T-cell (primary cell): Measurements from ENCODE around the gene RAI14. TPM values are rescaled to one million over a fixed set of nuclear protein-coding genes. Genes with fewer than 3 reads are reported as not detected.
"Not testable (repeated sequence)": the region's sequence is repeated elsewhere in the genome, so short reads cannot be mapped to it uniquely, and the experiment has no call there.

Experiments used
- ATAC-seq, 4 experiments: fragments of 200-7000 bp in 3 of 4; fragments of 150-1000 bp in 1 of 4; cut with Tn5 transposase; replicated peaks in 1 of 4; 1 replicate in 3 of 4; 2 replicates in 1 of 4; pipeline ENCODE4 v1.10.0; 2021; ENCODE audit warnings: moderate library complexity in 3 of 4, mild to moderate bottlenecking in 2 of 4, moderate number of reproducible peaks in 1 of 4
- CTCF ChIA-PET, 2 donors: fragments of 300-600 bp; sonication (Branson Sonifier 250); formaldehyde crosslinking; loops; one replicate each; lab custom pipeline; 2022; ENCODE audit warnings: antibody characterized with exemption in 2 of 2; lab: Charles Lee
- POLR2A ChIA-PET, 2 donors: fragments of 300-600 bp; sonication (Branson Sonifier 250); formaldehyde crosslinking; loops; one replicate each; lab custom pipeline; 2022; ENCODE audit warnings: antibody characterized with exemption in 2 of 2; lab: Charles Lee
- DNase-seq, 35 experiments: peaks; one replicate each; pipeline versions ENCODE4 v3.0.0 to v3.0.0-alpha.2; 2013 to 2023
- H3K27ac ChIP-seq: one replicate; pipeline ENCODE4 v1.5.1; 2013; ENCODE audit warnings: low read length
- H3K27me3 ChIP-seq, 2 experiments: replicated peaks in 1 of 2; 1 replicate in 1 of 2; 2 replicates in 1 of 2; pipeline versions ENCODE4 v1.6.1 to v1.7.0; 2013; ENCODE audit warnings: low read length in 1 of 2, mixed read lengths in 1 of 2; ENCODE audit not compliant: control insufficient read depth in 2 of 2, insufficient read depth in 2 of 2; ENCODE audit errors: extremely low read depth in 1 of 2
- H3K36me3 ChIP-seq, 2 donors: 1 replicate in 1 of 2; 2 replicates in 1 of 2; pipeline versions ENCODE4 v1.6.1 to v1.7.0; 2013; ENCODE audit warnings: low read length in 1 of 2; ENCODE audit not compliant: control insufficient read depth in 2 of 2, insufficient read depth in 1 of 2; ENCODE audit errors: extremely low read depth in 1 of 2
- H3K4me1 ChIP-seq, 2 experiments: 1 replicate in 1 of 2; 2 replicates in 1 of 2; pipeline versions ENCODE4 v1.6.1 to v1.7.0; 2013; ENCODE audit warnings: low read length in 2 of 2, mixed read lengths in 1 of 2; ENCODE audit not compliant: insufficient read depth in 2 of 2, control insufficient read depth in 1 of 2; ENCODE audit errors: extremely low read depth in 1 of 2
- H3K4me3 ChIP-seq, 2 donors: 1 replicate in 1 of 2; 2 replicates in 1 of 2; pipeline versions ENCODE4 v1.5.1 to v1.7.0; 2013; ENCODE audit warnings: mild to moderate bottlenecking in 2 of 2, low read length in 1 of 2, moderate library complexity in 1 of 2; ENCODE audit not compliant: control insufficient read depth in 1 of 2; ENCODE audit errors: extremely low read depth in 1 of 2
- H3K9me3 ChIP-seq: 2 replicates; pipeline ENCODE4 v1.7.0; 2013
- H3K27ac Mint-ChIP-seq, 2 donors: one replicate each; pipeline ENCODE4 v1.8.0; 2020 to 2021; ENCODE audit warnings: mild to moderate bottlenecking in 2 of 2, mixed read lengths in 2 of 2
- H3K27me3 Mint-ChIP-seq, 2 donors: one replicate each; pipeline ENCODE4 v1.8.0; 2021 to 2022; ENCODE audit warnings: mixed read lengths in 2 of 2
- H3K36me3 Mint-ChIP-seq: one replicate; pipeline ENCODE4 v1.8.0; 2021; ENCODE audit warnings: mixed read lengths
- H3K4me1 Mint-ChIP-seq, 3 donors: one replicate each; pipeline ENCODE4 v1.8.0; 2020 to 2022; ENCODE audit warnings: mixed read lengths in 3 of 3, mild to moderate bottlenecking in 1 of 3
- H3K4me3 Mint-ChIP-seq, 3 donors: one replicate each; pipeline ENCODE4 v1.8.0; 2020 to 2022; ENCODE audit warnings: mild to moderate bottlenecking in 3 of 3, mixed read lengths in 3 of 3, moderate library complexity in 3 of 3
- H3K9me3 Mint-ChIP-seq, 3 donors: one replicate each; pipeline ENCODE4 v1.8.0; 2020 to 2022; ENCODE audit warnings: mixed read lengths in 3 of 3
- WGBS: methylation state at CpG from one replicate; pipeline ENCODE4 v1.1.5; 2013; ENCODE audit warnings: missing lambda C conversion rate; ENCODE audit not compliant: insufficient coverage; 5-methylcytosine and 5-hydroxymethylcytosine counted together
- total RNA-seq, 35 experiments: library from RNA in 6 of 35; stranded (reverse) in 6 of 35; fragments of 120-200 nt in 1 of 35; gene quantifications; one replicate each; pipeline versions ENCODE4 v1.2.1 to v1.2.4 and lab custom pipeline; 2013 to 2026

The RAI14 gene
- total RNA-seq, 5 donors from 2014 or later (not counting 1 experiment from before 2014, with no cell fraction given), result 0.59 to 2.2 (median 0.96) TPM

- Histone ChIP-seq H3K4me3 (no peak overlapping the region), H3K27ac (no peak overlapping the region), H3K4me1 (no peaks in the 10 kb centered on the region), H3K9me3 (no peaks in the 10 kb centered on the region), H3K27me3 (peaks cover 0 to 2% of the 10 kb centered on the region in 2 experiments), H3K36me3 (no peaks in the 10 kb centered on the region)
- H3K27me3 Mint-ChIP-seq, result peaks cover 0 to 14% of the 10 kb centered on the region in 2 donors
- POLR2A ChIA-PET, result no interaction called here
- no CpG with 5 or more reads among the region's 4 CpGs for WGBS
- no peaks in the 10 kb centered on the region for H3K36me3 Mint-ChIP-seq
- ATAC-seq (no peak), DNase-seq (no peak)
- no peaks in the 10 kb centered on the region for H3K9me3 Mint-ChIP-seq
- CTCF ChIA-PET, result no interaction called here
- no peaks in the 10 kb centered on the region for H3K4me1 Mint-ChIP-seq
- no peak overlapping the region for H3K4me3 Mint-ChIP-seq
- no peak overlapping the region for H3K27ac Mint-ChIP-seq
These were observed 62.4 kb downstream of the RAI14 start for GRCh38 chr5:34718516-34718915.

GRCh38 chr5:34719029-34719428 is 62.9 kb downstream of the RAI14 start:
- Mint-ChIP-seq H3K9me3 (no peaks in the 10 kb centered on the region), H3K27me3 (peaks cover 0 to 14% of the 10 kb centered on the region in 2 donors), H3K4me3 (no peak overlapping the region), H3K4me1 (no peaks in the 10 kb centered on the region), H3K27ac (no peak overlapping the region), H3K36me3 (no peaks in the 10 kb centered on the region)
- Histone ChIP-seq H3K9me3 (no peaks in the 10 kb centered on the region), H3K4me1 (no peaks in the 10 kb centered on the region), H3K27ac (no peak overlapping the region), H3K4me3 (no peak overlapping the region), H3K27me3 (peaks cover 0 to 2% of the 10 kb centered on the region in 2 experiments), H3K36me3 (no peaks in the 10 kb centered on the region)
- DNase-seq (no peak), ATAC-seq (no peak)
- POLR2A ChIA-PET, result no interaction called here
- CTCF ChIA-PET, result interaction anchor here in 1 of 2 donors (0.6 kb wide), 1 partner anchor 77 kb away, joined by 3 read pairs; no protein-coding TSS in a partner anchor
- 94% methylated on average over 2 of the region's 8 CpGs for WGBS

- Mint-ChIP-seq H3K4me1 (no peaks in the 10 kb centered on the region), H3K9me3 (no peaks in the 10 kb centered on the region), H3K27me3 (peaks cover 0 to 3% of the 10 kb centered on the region in 2 donors), H3K27ac (no peak overlapping the region), H3K4me3 (no peak overlapping the region), H3K36me3 (no peaks in the 10 kb centered on the region)
- WGBS, result 100% methylated on average over 1 of the region's 3 CpGs
- POLR2A ChIA-PET, result no interaction called here
- Histone ChIP-seq H3K27ac (no peak overlapping the region), H3K36me3 (no peaks in the 10 kb centered on the region), H3K9me3 (no peaks in the 10 kb centered on the region), H3K4me3 (no peak overlapping the region), H3K27me3 (peaks cover 0 to 2% of the 10 kb centered on the region in 2 experiments), H3K4me1 (no peaks in the 10 kb centered on the region)
- ATAC-seq, result no peak
- DNase-seq, result no peak
- CTCF ChIA-PET, result no interaction called here
These were observed 65.2 kb downstream of the RAI14 start for GRCh38 chr5:34721327-34721726.

GRCh38 chr5:34722183-34722582 is 66.1 kb downstream of the RAI14 start:
- no peak for DNase-seq
- 33% methylated on average over 1 of the region's 2 CpGs for WGBS
- no peak for ATAC-seq
- Histone ChIP-seq H3K4me3 (no peak overlapping the region), H3K27me3 (peaks cover 0 to 2% of the 10 kb centered on the region in 2 experiments), H3K36me3 (no peaks in the 10 kb centered on the region), H3K9me3 (no peaks in the 10 kb centered on the region), H3K4me1 (no peaks in the 10 kb centered on the region), H3K27ac (no peak overlapping the region)
- H3K27ac Mint-ChIP-seq, result no peak overlapping the region
- H3K27me3 Mint-ChIP-seq, result peaks cover 0 to 3% of the 10 kb centered on the region in 2 donors
- H3K4me1 Mint-ChIP-seq, result no peaks in the 10 kb centered on the region
- no peak overlapping the region for H3K4me3 Mint-ChIP-seq
- ChIA-PET CTCF (no interaction called here), POLR2A (no interaction called here)
- H3K9me3 Mint-ChIP-seq, result peaks cover 0 to 6% (median 6%) of the 10 kb centered on the region in 3 donors
- no peaks in the 10 kb centered on the region for H3K36me3 Mint-ChIP-seq

GRCh38 chr5:34724741-34725140 is 68.6 kb downstream of the RAI14 start:
- ATAC-seq (no peak), DNase-seq (no peak)
- Mint-ChIP-seq H3K27me3 (peaks cover 0 to 13% of the 10 kb centered on the region in 2 donors), H3K4me1 (no peaks in the 10 kb centered on the region), H3K36me3 (no peaks in the 10 kb centered on the region), H3K9me3 (peaks cover 0 to 9% (median 6%) of the 10 kb centered on the region in 3 donors), H3K4me3 (no peak overlapping the region), H3K27ac (no peak overlapping the region)
- Histone ChIP-seq H3K36me3 (no peaks in the 10 kb centered on the region), H3K4me1 (no peaks in the 10 kb centered on the region), H3K27ac (no peak overlapping the region), H3K9me3 (no peaks in the 10 kb centered on the region), H3K4me3 (no peak overlapping the region), H3K27me3 (peaks cover 0 to 2% of the 10 kb centered on the region in 2 experiments)
- POLR2A ChIA-PET, result no interaction called here
- no CpG with 5 or more reads among the region's 1 CpG for WGBS
- CTCF ChIA-PET, result no interaction called here

GRCh38 chr5:34727166-34727749 is 71.1 kb downstream of the RAI14 start:
- H3K36me3 ChIP-seq, H3K9me3 Mint-ChIP-seq, H3K4me3 ChIP-seq, H3K36me3 Mint-ChIP-seq, H3K27me3 ChIP-seq, H3K27ac Mint-ChIP-seq, H3K9me3 ChIP-seq, H3K27ac ChIP-seq, H3K4me1 ChIP-seq, H3K4me3 Mint-ChIP-seq, H3K4me1 Mint-ChIP-seq, POLR2A ChIA-PET, DNase-seq, ATAC-seq, CTCF ChIA-PET: not testable (repeated sequence)
- H3K27me3 Mint-ChIP-seq, result peaks cover 0 to 11% of the 10 kb centered on the region in 2 donors
- WGBS, result 90% methylated on average over 2 of the region's 4 CpGs
